Suprapubic skin (tissue), 4 donors: Measurements from ENCODE around the gene LIMA1. TPM values are rescaled to one million over a fixed set of nuclear protein-coding genes. Genes with fewer than 3 reads are reported as not detected.
"Not testable (repeated sequence)": the region's sequence is repeated elsewhere in the genome, so short reads cannot be mapped to it uniquely, and the experiment has no call there.

Experiments
- DNase-seq, 2 donors: peaks; one replicate each; pipeline ENCODE4 v3.0.0-alpha.2; 2019; ENCODE audit warnings: low spot score in 2 of 2
- H3K27ac ChIP-seq: fragments of 200-600 bp; sonication (generic); one replicate; pipeline ENCODE4 v1.5.1; 2019
- H3K27me3 ChIP-seq: fragments of 200-600 bp; sonication (generic); one replicate; pipeline ENCODE4 v1.5.1; 2019
- H3K36me3 ChIP-seq: fragments of 200-600 bp; sonication (generic); one replicate; pipeline ENCODE4 v1.5.1; 2019
- H3K4me1 ChIP-seq: fragments of 200-600 bp; sonication (generic); one replicate; pipeline ENCODE4 v1.5.1; 2019
- H3K4me3 ChIP-seq: fragments of 200-600 bp; sonication (generic); one replicate; pipeline ENCODE4 v1.5.1; 2019; ENCODE audit warnings: mild to moderate bottlenecking
- H3K9me3 ChIP-seq: fragments of 200-600 bp; sonication (generic); one replicate; pipeline ENCODE4 v1.5.1; 2019
- CTCF ChIP-seq, 2 donors: fragments of 200-600 bp in 1 of 2; fragments of 450-650 bp in 1 of 2; sonication (generic) in 1 of 2; IDR thresholded peaks; one replicate each; pipeline ENCODE4 v1.5.1; 2016 to 2019; ENCODE audit warnings: antibody characterized with exemption in 2 of 2, mild to moderate bottlenecking in 1 of 2, moderate library complexity in 1 of 2
- EP300 ChIP-seq: sonication (generic); formaldehyde crosslinking; IDR thresholded peaks from one replicate; pipeline ENCODE4 v1.6.1; 2017; ENCODE audit warnings: antibody characterized with exemption
- POLR2A ChIP-seq, 2 donors: fragments of 450-650 bp; IDR thresholded peaks; one replicate each; pipeline ENCODE4 v1.6.1; 2017; ENCODE audit warnings: antibody characterized with exemption in 2 of 2, mild to moderate bottlenecking in 2 of 2, moderate library complexity in 2 of 2
- POLR2AphosphoS5 ChIP-seq, 3 donors: sonication (generic); formaldehyde crosslinking; IDR thresholded peaks; one replicate each; pipeline ENCODE4 v1.6.1; 2017; ENCODE audit warnings: antibody characterized with exemption in 3 of 3
- WGBS: methylation state at CpG from one replicate; pipeline ENCODE4 v1.1.5; 2018; 5-methylcytosine and 5-hydroxymethylcytosine counted together
- total RNA-seq, 4 donors: library from RNA; depleted of rRNA; stranded (reverse); fragments of >200 nt; gene quantifications; one replicate each; pipeline ENCODE4 v1.1.0, GENCODE V29; 2016

The LIMA1 gene
- total RNA-seq, 4 donors from 2014 or later = 66.6 to 105 (median 89.6) TPM

GRCh38 chr12:50322206-50322605, 38.9 kb upstream of the LIMA1 start:
- H3K4me1 ChIP-seq = peaks cover 11% of the 10 kb centered on the region
- 97% methylated on average over 3 of the region's 3 CpGs for WGBS
- H3K4me3 ChIP-seq = no peak overlapping the region
- no peak for TF ChIP-seq POLR2A (IDR thresholded peaks at IDR 0.05)
- TF ChIP-seq POLR2AphosphoS5 (IDR thresholded peaks at IDR 0.05) = no peak
- TF ChIP-seq CTCF (IDR thresholded peaks at IDR 0.05) = no peak
- no peak for TF ChIP-seq EP300
- no peaks in the 10 kb centered on the region for H3K36me3 ChIP-seq
- no peak for DNase-seq
- no peaks in the 10 kb centered on the region for H3K9me3 ChIP-seq
- H3K27ac ChIP-seq = no peak overlapping the region
- no peaks in the 10 kb centered on the region for H3K27me3 ChIP-seq

GRCh38 chr12:50317203-50317602, 33.9 kb upstream of the LIMA1 start:
- H3K4me3 ChIP-seq = no peak overlapping the region
- 67% methylated on average over 1 of the region's 1 CpG for WGBS
- H3K4me1 ChIP-seq = peaks cover 8% of the 10 kb centered on the region
- no peaks in the 10 kb centered on the region for H3K9me3 ChIP-seq
- no peak for DNase-seq
- no peaks in the 10 kb centered on the region for H3K36me3 ChIP-seq
- no peak overlapping the region for H3K27ac ChIP-seq
- no peak for TF ChIP-seq CTCF (IDR thresholded peaks at IDR 0.05)
- TF ChIP-seq EP300 = no peak
- TF ChIP-seq POLR2A (IDR thresholded peaks at IDR 0.05) = no peak
- TF ChIP-seq POLR2AphosphoS5 (IDR thresholded peaks at IDR 0.05) = no peak
- H3K27me3 ChIP-seq = no peaks in the 10 kb centered on the region

- no peaks in the 10 kb centered on the region for H3K36me3 ChIP-seq
- TF ChIP-seq POLR2AphosphoS5 (IDR thresholded peaks at IDR 0.05) = no peak
- TF ChIP-seq EP300 = no peak
- no peak for TF ChIP-seq POLR2A (IDR thresholded peaks at IDR 0.05)
- TF ChIP-seq CTCF (IDR thresholded peaks at IDR 0.05) = no peak
- H3K4me3 ChIP-seq = no peak overlapping the region
- H3K27ac ChIP-seq = no peak overlapping the region
- 86% methylated on average over 9 of the region's 9 CpGs for WGBS
- no peaks in the 10 kb centered on the region for H3K9me3 ChIP-seq
- H3K27me3 ChIP-seq = no peaks in the 10 kb centered on the region
- peaks cover 8% of the 10 kb centered on the region for H3K4me1 ChIP-seq
- DNase-seq = no peak
These were observed 32.5 kb upstream of the LIMA1 start for GRCh38 chr12:50315803-50316202.

GRCh38 chr12:50314636-50315312, 31.5 kb upstream of the LIMA1 start:
- Histone ChIP-seq H3K4me1 (peaks cover 8% of the 10 kb centered on the region), H3K27ac (no peak overlapping the region)
- WGBS = 65% methylated on average over 7 of the region's 7 CpGs

GRCh38 chr12:50313971-50314370, 30.7 kb upstream of the LIMA1 start:
- not testable (repeated sequence) for H3K27ac ChIP-seq, H3K4me1 ChIP-seq, H3K9me3 ChIP-seq, H3K4me3 ChIP-seq, H3K27me3 ChIP-seq, H3K36me3 ChIP-seq
- WGBS = 97% methylated on average over 8 of the region's 8 CpGs
- DNase-seq = peak in 1 of 2 donors; percentile 71

More at GRCh38 chr12:50314636-50315312, 31.5 kb upstream of the LIMA1 start:
- Histone ChIP-seq H3K9me3 (no peaks in the 10 kb centered on the region), H3K27me3 (no peaks in the 10 kb centered on the region), H3K4me3 (no peak overlapping the region), H3K36me3 (no peaks in the 10 kb centered on the region)
- no peak for DNase-seq
- peak in 1 of 2 donors; percentile 26 for TF ChIP-seq CTCF (IDR thresholded peaks at IDR 0.05)
- TF ChIP-seq POLR2A (IDR thresholded peaks at IDR 0.05) = no peak
- TF ChIP-seq POLR2AphosphoS5 (IDR thresholded peaks at IDR 0.05) = no peak
- no peak for TF ChIP-seq EP300
